SK-N-SH (cell line): ENCODE results near the gene SPANXA2.

Experiments used
- JUND ChIP-seq: IDR thresholded peaks from 2 replicates; pipeline ENCODE4 v1.4.0; 2012
- POLR2AphosphoS5 ChIP-seq: IDR thresholded peaks from 2 replicates; pipeline ENCODE4 v1.6.1; 2012; ENCODE audit warnings: low read depth, low read length
- RAD21 ChIP-seq: IDR thresholded peaks from 2 replicates; pipeline ENCODE4 v1.6.1; 2012; ENCODE audit warnings: mild to moderate bottlenecking, low read length
- RFX5 ChIP-seq: IDR thresholded peaks from 2 replicates; pipeline ENCODE4 v1.6.1; 2012; ENCODE audit warnings: mild to moderate bottlenecking, improper control_type of control experiment, low read length
- TAF1 ChIP-seq: IDR thresholded peaks from 2 replicates; pipeline ENCODE4 v1.6.1; 2012; ENCODE audit warnings: low read depth, mild to moderate bottlenecking, low read length, moderate library complexity, borderline replicate concordance
- YY1 ChIP-seq: IDR thresholded peaks from 2 replicates; pipeline ENCODE4 v1.4.0; 2012; ENCODE audit warnings: low read depth, mild to moderate bottlenecking
- TF ChIP-seq, protein P1 (sequence below): fragments of 200-600 bp; sonication (generic); IDR thresholded peaks from 2 replicates; pipeline ENCODE4 v1.6.1; 2017; ENCODE audit warnings: antibody characterized with exemption, mild to moderate bottlenecking, moderate library complexity
- TF ChIP-seq, protein P2 (sequence below): IDR thresholded peaks from 2 replicates; pipeline ENCODE4 v1.4.0; 2012; ENCODE audit warnings: low read depth

DNA sequence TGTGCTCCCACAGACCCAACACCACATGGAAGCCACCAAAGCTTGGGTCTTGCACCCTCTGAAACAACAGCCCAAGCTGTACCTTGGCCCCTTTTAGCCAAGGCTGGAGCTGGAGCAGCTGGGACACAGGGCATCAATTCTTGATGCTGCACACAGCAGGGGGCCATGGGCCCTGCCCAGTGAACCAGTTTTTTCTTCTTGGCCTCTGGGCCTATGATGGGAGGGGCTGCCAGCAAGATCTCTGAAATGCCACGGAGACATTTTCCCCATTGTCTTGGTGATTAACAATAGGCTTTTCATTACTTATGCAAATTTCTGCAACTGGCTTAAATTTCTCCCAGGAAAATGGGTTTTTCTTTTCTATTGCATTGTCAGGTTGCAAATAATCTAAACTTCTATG is 49.0 kb downstream of the SPANXA2 start:
- TF ChIP-seq, protein P1, sequence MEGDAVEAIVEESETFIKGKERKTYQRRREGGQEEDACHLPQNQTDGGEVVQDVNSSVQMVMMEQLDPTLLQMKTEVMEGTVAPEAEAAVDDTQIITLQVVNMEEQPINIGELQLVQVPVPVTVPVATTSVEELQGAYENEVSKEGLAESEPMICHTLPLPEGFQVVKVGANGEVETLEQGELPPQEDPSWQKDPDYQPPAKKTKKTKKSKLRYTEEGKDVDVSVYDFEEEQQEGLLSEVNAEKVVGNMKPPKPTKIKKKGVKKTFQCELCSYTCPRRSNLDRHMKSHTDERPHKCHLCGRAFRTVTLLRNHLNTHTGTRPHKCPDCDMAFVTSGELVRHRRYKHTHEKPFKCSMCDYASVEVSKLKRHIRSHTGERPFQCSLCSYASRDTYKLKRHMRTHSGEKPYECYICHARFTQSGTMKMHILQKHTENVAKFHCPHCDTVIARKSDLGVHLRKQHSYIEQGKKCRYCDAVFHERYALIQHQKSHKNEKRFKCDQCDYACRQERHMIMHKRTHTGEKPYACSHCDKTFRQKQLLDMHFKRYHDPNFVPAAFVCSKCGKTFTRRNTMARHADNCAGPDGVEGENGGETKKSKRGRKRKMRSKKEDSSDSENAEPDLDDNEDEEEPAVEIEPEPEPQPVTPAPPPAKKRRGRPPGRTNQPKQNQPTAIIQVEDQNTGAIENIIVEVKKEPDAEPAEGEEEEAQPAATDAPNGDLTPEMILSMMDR = no peak
- TF ChIP-seq POLR2AphosphoS5 (no peak), RAD21 (no peak), JUND (no peak), RFX5 (no peak), YY1 (no peak), TAF1 (no peak)
- TF ChIP-seq, protein P2, sequence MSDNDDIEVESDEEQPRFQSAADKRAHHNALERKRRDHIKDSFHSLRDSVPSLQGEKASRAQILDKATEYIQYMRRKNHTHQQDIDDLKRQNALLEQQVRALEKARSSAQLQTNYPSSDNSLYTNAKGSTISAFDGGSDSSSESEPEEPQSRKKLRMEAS = no peak
